ENCODE results near the gene CHIA.

CHIA gene

GRCh38 chr1:111366256-111366655 lies 75.6 kb downstream of the CHIA start:
- no peak for DNase-seq (ENCODE audit: low spot score)

- peak; percentile 2 for DNase-seq (ENCODE audit: low spot score)
Observed at GRCh38 chr1:111369177-111369576, 78.5 kb downstream of the CHIA start.

- no peak for DNase-seq (ENCODE audit: low spot score)
Observed at GRCh38 chr1:111369645-111370044, 79.0 kb downstream of the CHIA start.
